HG03159 (cell line): ENCODE data around the gene NT5E.

Experiments used
- ATAC-seq: cut with Tn5 transposase; IDR thresholded peaks from one replicate; pipeline ENCODE4 v1.9.1; 2021; ENCODE audit warnings: mild to moderate bottlenecking, moderate library complexity; ENCODE audit not compliant: unreplicated experiment

NT5E gene

GRCh38 chr6:85421181-85421580 is 28.7 kb upstream of the NT5E start:
- no peak for ATAC-seq

- ATAC-seq = no peak
Observed at GRCh38 chr6:85421972-85422371, 27.9 kb upstream of the NT5E start.

- no peak for ATAC-seq
Observed at GRCh38 chr6:85422996-85423395, 26.9 kb upstream of the NT5E start.

GRCh38 chr6:85424981-85425380 is 24.9 kb upstream of the NT5E start:
- no peak for ATAC-seq

GRCh38 chr6:85425997-85426396 is 23.9 kb upstream of the NT5E start:
- ATAC-seq = no peak

GRCh38 chr6:85428486-85428885 is 21.4 kb upstream of the NT5E start:
- ATAC-seq = no peak

- no peak for ATAC-seq
Observed at GRCh38 chr6:85429346-85429745, 20.5 kb upstream of the NT5E start.

- no peak for ATAC-seq
Observed at GRCh38 chr6:85431271-85431670, 18.6 kb upstream of the NT5E start.

GRCh38 chr6:85432554-85432953 is 17.3 kb upstream of the NT5E start:
- ATAC-seq = no peak

GRCh38 chr6:85435851-85436250 is 14.0 kb upstream of the NT5E start:
- no peak for ATAC-seq

- ATAC-seq = no peak
Observed at GRCh38 chr6:85436411-85436810, 13.5 kb upstream of the NT5E start.

GRCh38 chr6:85436939-85437495 is 12.9 kb upstream of the NT5E start:
- ATAC-seq = no peak

- no peak for ATAC-seq
Observed at GRCh38 chr6:85443349-85444117, 6.3 kb upstream of the NT5E start.

- peak; percentile 77 for ATAC-seq
Observed at GRCh38 chr6:85449388-85449817, 480 bp upstream of the NT5E start.

GRCh38 chr6:85451565-85452306 is 1.9 kb downstream of the NT5E start:
- ATAC-seq = no peak

- ATAC-seq = no peak
Observed at GRCh38 chr6:85452441-85452881, 2.6 kb downstream of the NT5E start.

GRCh38 chr6:85453052-85453451 is 3.2 kb downstream of the NT5E start:
- no peak for ATAC-seq

- no peak for ATAC-seq
Observed at GRCh38 chr6:85453490-85453889, 3.6 kb downstream of the NT5E start.

- no peak for ATAC-seq
Observed at GRCh38 chr6:85455471-85456026, 5.7 kb downstream of the NT5E start.

GRCh38 chr6:85456782-85457181 is 6.9 kb downstream of the NT5E start:
- no peak for ATAC-seq

GRCh38 chr6:85458184-85458583 is 8.3 kb downstream of the NT5E start:
- no peak for ATAC-seq

- ATAC-seq = no peak
Observed at GRCh38 chr6:85458782-85459181, 8.9 kb downstream of the NT5E start.
